Natural killer cell (primary cell): ENCODE measurements around the gene TLX3. TPM values are rescaled to one million over a fixed set of nuclear protein-coding genes. Genes with fewer than 3 reads are reported as not detected.

ENCODE experiments used
- ATAC-seq, 3 donors: fragments of 150-1000 bp in 2 of 3; fragments of 200-7000 bp in 1 of 3; cut with Tn5 transposase; 1 replicate in 1 of 3; 2 replicates in 2 of 3; pipeline ENCODE4 v1.10.0; 2021; ENCODE audit warnings: mild to moderate bottlenecking in 2 of 3, moderate library complexity in 2 of 3
- DNase-seq, 2 donors: peaks; one replicate each; pipeline versions ENCODE4 v3.0.0 to v3.0.0-alpha.2; 2013 to 2021; ENCODE audit warnings: mixed read lengths in 1 of 2
- H3K27ac ChIP-seq: one replicate; pipeline ENCODE4 v1.5.1; 2013; ENCODE audit warnings: mild to moderate bottlenecking, low read length
- H3K27me3 ChIP-seq: one replicate; pipeline ENCODE4 v1.6.1; 2013; ENCODE audit warnings: low read length; ENCODE audit not compliant: control insufficient read depth, insufficient read depth
- H3K36me3 ChIP-seq: one replicate; pipeline ENCODE4 v1.6.1; 2013; ENCODE audit warnings: low read length; ENCODE audit not compliant: control insufficient read depth, insufficient read depth
- H3K4me1 ChIP-seq: one replicate; pipeline ENCODE4 v1.6.1; 2013; ENCODE audit warnings: low read length; ENCODE audit not compliant: control insufficient read depth, insufficient read depth
- H3K4me3 ChIP-seq: one replicate; pipeline ENCODE4 v1.5.1; 2013; ENCODE audit warnings: low read length
- H3K9me3 ChIP-seq: one replicate; pipeline ENCODE4 v1.6.1; 2013; ENCODE audit warnings: low read length; ENCODE audit not compliant: control insufficient read depth, insufficient read depth
- H3K27ac Mint-ChIP-seq, 2 donors: one replicate each; pipeline ENCODE4 v1.8.0; 2022; ENCODE audit warnings: mild to moderate bottlenecking in 2 of 2, mixed read lengths in 2 of 2, moderate library complexity in 1 of 2
- H3K27me3 Mint-ChIP-seq, 2 donors: one replicate each; pipeline ENCODE4 v1.8.0; 2022; ENCODE audit warnings: low read depth in 2 of 2, mixed read lengths in 2 of 2
- H3K36me3 Mint-ChIP-seq: one replicate; pipeline ENCODE4 v1.8.0; 2022; ENCODE audit warnings: mixed read lengths
- H3K4me1 Mint-ChIP-seq, 2 donors: one replicate each; pipeline ENCODE4 v1.8.0; 2022; ENCODE audit warnings: mixed read lengths in 2 of 2
- H3K4me3 Mint-ChIP-seq: one replicate; pipeline ENCODE4 v1.8.0; 2022; ENCODE audit warnings: mild to moderate bottlenecking, moderate library complexity, mixed read lengths
- H3K9me3 Mint-ChIP-seq, 2 donors: one replicate each; pipeline ENCODE4 v1.8.0; 2022; ENCODE audit warnings: mixed read lengths in 2 of 2
- WGBS: methylation state at CpG from one replicate; pipeline ENCODE4 v1.1.7; 2013; ENCODE audit warnings: missing lambda C conversion rate; ENCODE audit not compliant: insufficient coverage; 5-methylcytosine and 5-hydroxymethylcytosine counted together
- intact Hi-C: fragments of 100-400 bp; cut with micrococcal nuclease; formaldehyde crosslinking; loops from one replicate; pipeline ENCODE4 v1.14.2; 2022
- total RNA-seq, 4 donors: library from RNA; stranded (reverse); fragments of 120-200 nt in 1 of 4; gene quantifications; one replicate each; pipeline versions ENCODE4 v1.2.3 to v1.2.4, GENCODE V29; 2013 to 2022
- TF ChIP-seq, protein P1 (sequence below): fragments of 200-600 bp; IDR thresholded peaks from one replicate; pipeline ENCODE4 v1.8.0; 2022; ENCODE audit warnings: antibody characterized with exemption

TLX3 gene
- total RNA-seq, 3 donors from 2014 or later (not counting 1 experiment from before 2014, with no cell fraction given): not detected

DNA sequence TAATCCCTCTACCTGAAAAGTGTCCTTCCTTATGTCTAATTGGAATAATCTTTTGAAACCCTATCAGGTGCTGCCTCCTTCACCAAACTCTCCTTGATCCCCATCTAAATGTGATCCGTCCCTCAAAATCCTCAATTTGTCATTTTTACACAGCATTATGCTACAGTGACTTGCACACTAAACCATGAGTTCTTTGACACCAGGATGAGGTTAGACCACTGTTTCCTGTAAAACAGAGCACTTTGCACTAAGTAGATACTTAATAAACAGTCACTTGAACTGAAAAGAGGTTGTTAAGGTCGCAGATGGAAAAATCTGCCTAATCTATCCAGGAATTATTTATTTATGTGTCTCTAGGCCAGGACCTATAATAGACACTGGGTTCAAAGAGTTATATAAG lies 44.2 kb upstream of the TLX3 start:
- Mint-ChIP-seq H3K27ac (peak overlapping the region; percentile 0 to 56), H3K27me3 (no peaks in the 10 kb centered on the region), H3K4me3 (peak overlapping the region; percentile 54), H3K4me1 (peaks cover 43 to 52% of the 10 kb centered on the region in 2 donors), H3K9me3 (no peaks in the 10 kb centered on the region), H3K36me3 (no peaks in the 10 kb centered on the region)
- Histone ChIP-seq H3K27ac (no peak overlapping the region), H3K4me1 (peaks cover 10% of the 10 kb centered on the region), H3K4me3 (no peak overlapping the region), H3K36me3 (no peaks in the 10 kb centered on the region), H3K27me3 (no peaks in the 10 kb centered on the region), H3K9me3 (no peaks in the 10 kb centered on the region)
- WGBS: 12% methylated on average over 1 of the region's 2 CpGs
- TF ChIP-seq, protein P1, sequence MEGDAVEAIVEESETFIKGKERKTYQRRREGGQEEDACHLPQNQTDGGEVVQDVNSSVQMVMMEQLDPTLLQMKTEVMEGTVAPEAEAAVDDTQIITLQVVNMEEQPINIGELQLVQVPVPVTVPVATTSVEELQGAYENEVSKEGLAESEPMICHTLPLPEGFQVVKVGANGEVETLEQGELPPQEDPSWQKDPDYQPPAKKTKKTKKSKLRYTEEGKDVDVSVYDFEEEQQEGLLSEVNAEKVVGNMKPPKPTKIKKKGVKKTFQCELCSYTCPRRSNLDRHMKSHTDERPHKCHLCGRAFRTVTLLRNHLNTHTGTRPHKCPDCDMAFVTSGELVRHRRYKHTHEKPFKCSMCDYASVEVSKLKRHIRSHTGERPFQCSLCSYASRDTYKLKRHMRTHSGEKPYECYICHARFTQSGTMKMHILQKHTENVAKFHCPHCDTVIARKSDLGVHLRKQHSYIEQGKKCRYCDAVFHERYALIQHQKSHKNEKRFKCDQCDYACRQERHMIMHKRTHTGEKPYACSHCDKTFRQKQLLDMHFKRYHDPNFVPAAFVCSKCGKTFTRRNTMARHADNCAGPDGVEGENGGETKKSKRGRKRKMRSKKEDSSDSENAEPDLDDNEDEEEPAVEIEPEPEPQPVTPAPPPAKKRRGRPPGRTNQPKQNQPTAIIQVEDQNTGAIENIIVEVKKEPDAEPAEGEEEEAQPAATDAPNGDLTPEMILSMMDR: no peak
- ATAC-seq (peak; percentile 63 to 91 (median 80)), DNase-seq (peak in 1 of 2 donors; percentile 24)
- intact Hi-C loops: no loop called here

DNA sequence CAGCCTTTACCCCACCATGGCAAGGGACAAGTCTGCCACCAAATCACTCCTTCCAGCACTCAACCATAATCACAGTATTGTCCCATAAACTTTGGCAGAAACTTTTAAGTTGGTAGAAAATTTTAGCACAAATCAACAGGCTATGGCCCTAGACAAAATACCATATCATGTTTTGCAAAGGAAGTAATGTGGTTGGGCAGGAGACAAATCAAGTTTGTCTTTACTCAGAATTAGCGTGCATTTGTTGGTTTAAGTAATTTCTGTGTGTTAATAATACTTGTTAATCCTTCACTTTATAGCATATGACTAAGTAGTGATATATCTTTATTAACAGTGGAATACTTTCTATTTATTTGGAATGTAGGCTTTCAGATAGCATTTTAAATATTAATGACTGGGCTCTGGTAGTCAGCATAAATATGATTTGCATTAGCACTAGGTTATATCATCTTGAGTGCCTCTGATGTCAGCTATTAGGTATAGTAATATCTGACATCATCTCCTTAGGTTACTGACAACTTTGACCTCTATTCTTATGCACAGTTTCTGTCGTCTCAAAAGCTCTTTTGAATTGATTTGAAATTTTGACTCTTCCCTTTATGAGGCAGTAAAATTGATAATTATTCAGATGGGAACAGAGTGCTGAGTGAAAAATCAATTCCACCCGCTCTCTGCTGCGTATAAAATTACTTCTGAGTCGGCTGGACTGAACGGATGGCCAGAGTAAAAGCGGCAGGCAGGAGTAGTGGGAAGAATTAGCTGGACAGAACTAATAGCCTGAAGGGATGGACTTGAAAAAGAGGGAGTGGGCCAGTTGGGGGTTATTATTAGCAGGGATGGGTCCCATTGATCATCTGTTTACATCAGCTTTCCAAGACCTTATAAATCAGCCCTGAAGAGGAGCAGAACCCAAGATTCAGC lies 40.1 kb upstream of the TLX3 start:
- Mint-ChIP-seq H3K4me1 (peaks cover 47 to 49% of the 10 kb centered on the region in 2 donors), H3K27me3 (no peaks in the 10 kb centered on the region), H3K4me3 (no peak overlapping the region), H3K27ac (no peak overlapping the region), H3K36me3 (no peaks in the 10 kb centered on the region), H3K9me3 (no peaks in the 10 kb centered on the region)
- WGBS: 93% methylated on average over 6 of the region's 7 CpGs
- H3K27ac ChIP-seq: no peak overlapping the region
- H3K4me1 ChIP-seq: peaks cover 13% of the 10 kb centered on the region
- no peaks in the 10 kb centered on the region for H3K36me3 ChIP-seq
- ATAC-seq (no peak), DNase-seq (no peak)
- intact Hi-C loops: no loop called here
- TF ChIP-seq, protein P1: no peak
- no peaks in the 10 kb centered on the region for H3K27me3 ChIP-seq
- H3K4me3 ChIP-seq: no peak overlapping the region
- H3K9me3 ChIP-seq: no peaks in the 10 kb centered on the region

DNA sequence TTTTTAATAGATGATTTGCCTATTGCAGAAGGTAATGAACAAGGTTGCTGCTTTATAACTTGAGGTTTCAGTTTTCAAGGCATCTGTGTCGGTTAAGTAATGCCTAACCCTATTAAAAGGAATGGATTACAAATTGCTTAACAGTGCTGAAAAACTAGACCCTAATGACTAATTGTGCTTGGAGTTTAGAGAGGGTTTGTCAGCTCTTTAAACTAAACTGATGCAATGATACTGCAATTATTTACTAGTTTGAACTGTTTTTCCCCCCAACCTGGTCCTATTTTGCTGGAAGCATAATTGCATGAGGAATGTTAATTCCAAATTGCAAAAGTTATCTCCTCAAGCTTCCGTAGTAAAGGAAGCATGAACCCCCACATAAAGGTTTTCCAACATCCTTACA lies 39.3 kb upstream of the TLX3 start:
- TF ChIP-seq, protein P1: no peak
- H3K36me3 Mint-ChIP-seq: no peaks in the 10 kb centered on the region
- no peak overlapping the region for H3K4me3 Mint-ChIP-seq
- Histone ChIP-seq H3K36me3 (no peaks in the 10 kb centered on the region), H3K4me3 (no peak overlapping the region), H3K27me3 (no peaks in the 10 kb centered on the region), H3K9me3 (no peaks in the 10 kb centered on the region), H3K27ac (no peak overlapping the region), H3K4me1 (peaks cover 13% of the 10 kb centered on the region)
- H3K4me1 Mint-ChIP-seq: peaks cover 40 to 41% of the 10 kb centered on the region in 2 donors
- intact Hi-C loops: no loop called here
- no peak overlapping the region for H3K27ac Mint-ChIP-seq
- ATAC-seq (no peak), DNase-seq (no peak)
- WGBS: 88% methylated on average over 1 of the region's 2 CpGs
- H3K9me3 Mint-ChIP-seq: no peaks in the 10 kb centered on the region
- H3K27me3 Mint-ChIP-seq: no peaks in the 10 kb centered on the region
